Body of pancreas (tissue), 4 donors: ENCODE results near the gene CAV2.

Experiments
- POLR2A ChIP-seq, 3 donors: fragments of 450-650 bp; IDR thresholded peaks; one replicate each; pipeline ENCODE4 v1.6.1; 2016; ENCODE audit warnings: antibody characterized with exemption in 3 of 3, mild to moderate bottlenecking in 2 of 3
- TF ChIP-seq, protein P1 (sequence below), 7 experiments: fragments of 450-650 bp in 4 of 7; fragments of 200-600 bp in 3 of 7; sonication (generic) in 3 of 7; IDR thresholded peaks; one replicate each; pipeline ENCODE4 v1.5.1; 2016 to 2019; ENCODE audit warnings: antibody characterized with exemption in 7 of 7

DNA sequence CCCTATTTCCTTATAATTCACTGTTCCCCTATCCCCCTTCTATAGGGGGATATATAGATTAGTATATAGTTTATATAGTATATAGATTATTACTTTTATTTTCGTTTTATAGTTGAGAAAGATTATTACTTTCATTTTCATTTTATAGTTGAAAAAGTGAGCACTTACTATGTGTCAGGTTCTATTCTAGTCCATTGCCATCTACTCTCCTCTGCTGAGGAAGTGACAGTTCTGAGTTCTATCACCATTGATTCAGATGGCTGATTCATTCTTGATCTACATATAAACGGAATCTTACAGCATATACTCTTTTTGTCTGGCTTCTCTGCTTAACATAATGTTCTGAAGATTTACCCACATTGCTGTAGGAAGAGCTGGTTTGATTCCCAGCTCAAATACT is 20.7 kb upstream of the CAV2 start:
- TF ChIP-seq, protein P1, sequence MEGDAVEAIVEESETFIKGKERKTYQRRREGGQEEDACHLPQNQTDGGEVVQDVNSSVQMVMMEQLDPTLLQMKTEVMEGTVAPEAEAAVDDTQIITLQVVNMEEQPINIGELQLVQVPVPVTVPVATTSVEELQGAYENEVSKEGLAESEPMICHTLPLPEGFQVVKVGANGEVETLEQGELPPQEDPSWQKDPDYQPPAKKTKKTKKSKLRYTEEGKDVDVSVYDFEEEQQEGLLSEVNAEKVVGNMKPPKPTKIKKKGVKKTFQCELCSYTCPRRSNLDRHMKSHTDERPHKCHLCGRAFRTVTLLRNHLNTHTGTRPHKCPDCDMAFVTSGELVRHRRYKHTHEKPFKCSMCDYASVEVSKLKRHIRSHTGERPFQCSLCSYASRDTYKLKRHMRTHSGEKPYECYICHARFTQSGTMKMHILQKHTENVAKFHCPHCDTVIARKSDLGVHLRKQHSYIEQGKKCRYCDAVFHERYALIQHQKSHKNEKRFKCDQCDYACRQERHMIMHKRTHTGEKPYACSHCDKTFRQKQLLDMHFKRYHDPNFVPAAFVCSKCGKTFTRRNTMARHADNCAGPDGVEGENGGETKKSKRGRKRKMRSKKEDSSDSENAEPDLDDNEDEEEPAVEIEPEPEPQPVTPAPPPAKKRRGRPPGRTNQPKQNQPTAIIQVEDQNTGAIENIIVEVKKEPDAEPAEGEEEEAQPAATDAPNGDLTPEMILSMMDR (IDR thresholded peaks at IDR 0.05) = no peak
- TF ChIP-seq POLR2A (IDR thresholded peaks at IDR 0.05) = no peak
